NCI-H2029 (cell line): Measurements from ENCODE around the gene HOXA3.
A peak's percentile ranks its signal among the peaks of the same experiment; 100 is the strongest.

Experiments used
- DNase-seq: peaks from one replicate; lab custom pipeline; 2025; lab: John Stamatoyannopoulos, UW

The HOXA3 gene

GRCh38 chr7:27165996-27166530 is 13.7 kb upstream of the HOXA3 start:
- no peak for DNase-seq

DNA sequence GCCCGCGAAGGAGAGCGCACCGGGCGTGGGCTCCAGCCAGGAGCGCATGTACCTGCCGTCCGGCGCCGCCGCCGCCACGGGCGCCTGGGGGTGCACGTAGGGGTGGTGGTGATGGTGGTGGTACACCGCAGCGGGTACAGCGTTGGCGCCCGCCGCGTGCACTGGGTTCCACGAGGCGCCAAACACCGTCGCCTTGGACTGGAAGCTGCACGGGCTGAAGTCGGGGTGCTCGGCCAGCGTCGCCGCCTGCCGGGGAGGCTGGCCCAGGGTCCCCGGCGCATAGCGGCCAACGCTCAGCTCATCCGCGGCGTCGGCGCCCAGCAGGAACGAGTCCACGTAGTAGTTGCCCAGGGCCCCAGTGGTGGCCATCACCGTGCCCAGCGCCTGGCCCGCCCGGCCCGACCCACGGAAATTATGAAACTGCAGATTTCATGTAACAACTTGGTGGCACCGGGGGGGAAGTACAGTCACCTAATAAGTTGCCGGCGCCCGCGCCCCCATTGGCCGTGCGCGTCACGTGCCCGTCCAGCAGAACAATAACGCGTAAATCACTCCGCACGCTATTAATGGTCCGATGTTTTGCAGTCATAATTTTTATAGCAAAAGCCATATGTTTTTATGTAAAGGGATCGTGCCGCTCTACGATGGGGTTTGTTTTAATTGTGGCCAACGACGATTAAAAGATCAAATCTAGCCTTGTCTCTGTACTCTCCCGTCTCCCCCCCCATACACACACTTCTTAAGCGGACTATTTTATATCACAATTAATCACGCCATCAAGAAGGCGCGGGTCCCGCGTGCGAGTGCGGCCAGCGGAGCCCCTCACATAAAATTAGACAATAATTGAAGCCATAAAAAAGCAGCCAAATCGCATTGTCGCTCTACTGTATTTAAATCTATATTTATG is 13.0 kb upstream of the HOXA3 start, which contains the start of gene HOXA9:
HOXA9 (minus strand) TSS at position 449 of the 907 bp plus-strand sequence; CDS start at position 369, 80 bp downstream.
- no peak for DNase-seq

GRCh38 chr7:27164367-27165088 is 12.1 kb upstream of the HOXA3 start:
- no peak for DNase-seq

DNA sequence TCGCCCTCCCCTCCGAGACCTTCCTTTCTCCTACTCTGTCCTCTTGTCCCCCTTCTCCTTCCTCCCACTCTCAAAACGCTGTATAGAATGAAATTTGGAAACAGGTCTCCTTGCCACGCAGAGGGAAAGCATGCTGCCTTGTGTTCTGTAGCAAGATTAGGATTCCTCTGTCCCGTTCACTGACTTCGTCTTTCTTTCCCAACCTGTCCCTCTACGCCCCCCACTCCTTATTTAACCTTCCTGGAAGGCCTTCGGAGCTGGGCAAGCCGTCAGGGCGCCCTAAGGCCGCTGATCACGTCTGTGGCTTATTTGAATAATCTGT is 11.6 kb upstream of the HOXA3 start:
- no peak for DNase-seq

- no peak for DNase-seq
These were observed 11.1 kb upstream of the HOXA3 start for GRCh38 chr7:27163288-27164044.

GRCh38 chr7:27162561-27163287 is 10.3 kb upstream of the HOXA3 start:
- DNase-seq = no peak

- DNase-seq = no peak
These were observed 9.6 kb upstream of the HOXA3 start for GRCh38 chr7:27161721-27162560.

DNA sequence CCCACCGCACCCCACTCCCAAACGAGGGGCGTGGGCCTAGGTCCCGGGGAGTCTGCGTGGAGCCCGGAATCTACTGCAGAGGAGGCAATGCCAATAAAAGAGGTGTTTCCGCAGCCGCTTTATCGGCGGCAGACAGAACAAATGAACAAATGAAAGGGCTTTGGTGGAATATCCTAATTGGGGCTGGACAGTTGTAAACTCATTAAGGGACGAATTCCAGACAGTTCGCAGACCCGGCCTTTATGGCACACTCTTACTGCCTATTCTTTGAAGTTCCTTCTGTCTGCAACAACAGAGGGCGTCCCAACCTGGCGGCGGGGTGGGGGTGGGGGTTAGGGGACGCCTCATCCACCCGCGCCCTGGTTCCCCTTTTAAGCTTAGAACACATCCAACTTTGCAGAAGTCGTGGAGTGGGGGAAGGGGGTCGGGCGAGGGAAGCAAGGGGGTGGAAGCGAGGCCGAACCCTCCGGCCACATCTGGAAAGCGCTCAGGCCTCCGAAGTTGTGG is 8.9 kb upstream of the HOXA3 start:
- DNase-seq = no peak

GRCh38 chr7:27160546-27161213 is 8.3 kb upstream of the HOXA3 start:
- peak; percentile 7 for DNase-seq

- DNase-seq = no peak
These were observed 7.8 kb upstream of the HOXA3 start for GRCh38 chr7:27160145-27160545.

GRCh38 chr7:27159266-27160144 is 7.1 kb upstream of the HOXA3 start:
- DNase-seq = no peak

DNA sequence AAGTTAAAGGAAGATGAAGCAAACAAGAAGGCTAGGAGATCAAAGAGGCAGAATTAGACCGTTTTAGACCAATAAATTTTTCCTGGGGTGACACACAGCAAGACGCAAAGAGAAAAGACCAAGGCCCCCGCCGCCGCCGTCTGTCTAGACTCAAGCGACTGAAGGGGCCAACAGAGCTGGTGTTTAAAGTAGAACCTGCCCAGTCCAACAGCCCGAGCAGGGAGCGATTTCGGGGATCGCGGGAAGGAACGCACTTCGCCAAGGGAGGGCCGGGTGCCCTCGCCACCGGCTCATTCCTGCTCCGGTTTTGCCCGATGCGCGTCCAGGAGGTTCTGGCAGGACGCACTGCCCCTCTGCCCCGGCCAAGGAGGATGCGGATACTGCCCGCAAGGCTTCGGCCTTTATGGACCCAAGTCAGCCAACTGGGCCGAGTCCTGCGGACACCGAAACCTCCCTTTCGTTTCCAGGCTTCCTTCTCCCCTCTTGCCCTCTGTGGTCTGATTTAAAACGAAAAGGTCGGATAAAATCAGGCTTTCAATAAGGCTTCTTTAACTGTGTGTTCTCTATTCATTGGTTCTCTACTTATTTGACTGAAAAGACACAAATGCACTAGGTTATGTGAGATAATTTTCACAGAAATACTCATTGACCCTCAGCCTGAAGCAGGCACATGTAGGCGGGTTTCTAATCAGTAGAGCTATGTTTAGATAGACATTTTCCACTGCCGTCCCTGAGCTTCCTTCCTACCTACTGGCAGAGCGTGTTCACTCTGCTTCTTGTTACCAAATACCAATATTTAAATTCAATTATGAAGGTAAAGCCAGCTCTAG is 6.3 kb upstream of the HOXA3 start:
- DNase-seq = no peak

DNA sequence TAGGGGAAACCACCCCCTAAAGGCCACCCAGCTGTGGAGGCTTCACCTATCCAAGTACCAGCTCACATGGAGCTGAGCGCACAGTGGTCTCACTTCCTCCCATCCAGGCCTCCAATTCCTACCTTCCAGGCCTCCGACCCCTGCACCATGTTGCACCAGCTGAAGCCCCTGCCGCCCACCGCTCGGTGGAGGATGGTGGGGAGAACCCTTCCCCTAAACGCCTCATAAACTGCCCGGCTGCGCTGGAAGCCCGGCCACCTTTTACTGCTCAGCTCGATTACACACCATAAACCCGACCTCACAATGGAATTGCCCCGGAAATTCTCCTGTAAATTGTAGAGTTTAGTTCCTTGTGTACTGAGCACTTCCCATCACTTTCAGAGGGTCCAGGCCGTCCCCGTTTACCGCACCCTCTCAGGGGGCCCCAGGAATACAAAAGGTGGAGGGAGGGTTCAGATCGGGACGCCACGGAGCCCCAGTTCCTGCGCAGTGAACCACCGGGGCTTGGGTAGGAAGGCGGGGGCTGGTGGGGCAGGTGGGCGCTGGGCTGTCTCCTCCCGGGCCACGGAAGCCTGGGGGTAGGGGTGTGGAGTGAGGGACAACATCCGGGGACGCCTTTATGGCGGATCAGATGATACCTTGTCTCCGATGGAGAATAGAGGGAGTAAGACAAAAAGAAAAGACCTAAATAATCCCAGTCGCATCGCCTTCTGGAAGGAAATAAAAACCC is 5.5 kb upstream of the HOXA3 start:
- no peak for DNase-seq

DNA sequence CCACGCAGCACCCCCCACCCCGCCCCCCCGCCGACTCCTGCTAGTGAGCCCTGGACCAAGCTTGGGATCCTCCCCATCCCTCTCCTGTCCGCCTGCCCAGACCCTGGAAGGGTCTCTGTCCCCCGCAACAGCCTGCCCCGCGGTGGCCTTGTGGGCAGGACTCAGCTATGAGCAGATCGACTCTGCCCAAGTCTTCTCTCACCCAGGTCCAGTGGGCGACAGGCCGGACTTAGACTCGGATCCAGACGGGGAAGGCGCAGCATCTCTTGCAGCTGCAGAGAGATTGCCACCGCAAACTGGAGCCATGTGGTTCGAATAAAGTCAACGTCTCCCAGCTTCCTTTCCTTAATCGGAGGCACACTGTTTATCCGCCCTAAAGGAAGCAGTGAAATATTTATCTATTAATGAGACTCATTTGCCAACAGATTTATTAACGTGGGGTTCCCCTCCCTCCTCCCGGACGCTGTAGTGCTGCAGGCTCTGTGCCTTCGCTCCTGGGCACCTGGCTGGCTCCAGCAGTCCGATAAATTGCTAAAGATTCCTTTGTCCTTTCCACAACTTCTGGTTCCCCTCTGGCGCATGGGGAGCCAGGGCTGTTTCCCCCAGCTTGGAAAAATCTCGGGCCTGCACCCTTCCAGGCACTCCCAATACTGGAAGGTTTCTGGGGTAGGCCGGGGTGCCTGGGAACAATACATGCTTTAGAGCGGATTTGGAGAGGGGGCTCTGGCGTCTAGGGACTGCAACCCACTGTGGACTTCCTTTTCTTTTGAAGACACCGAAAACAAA is 4.7 kb upstream of the HOXA3 start:
- no peak for DNase-seq

GRCh38 chr7:27156508-27156898 is 4.1 kb upstream of the HOXA3 start, which contains the start of gene HOXA7:
Gene HOXA7, minus strand, starts transcription at chr7:27156675. Its CDS starts 130 bp downstream, at chr7:27156545.
- no peak for DNase-seq

GRCh38 chr7:27155816-27156507 is 3.6 kb upstream of the HOXA3 start:
- DNase-seq = no peak
